GM23338 (cell line): ENCODE measurements around the gene NEK7. TPM values are rescaled to one million over a fixed set of nuclear protein-coding genes. Genes with fewer than 3 reads are reported as not detected.

Experiments used
- ATAC-seq: fragments of 200-7000 bp; cut with Tn5 transposase; 3 replicates; pipeline ENCODE4 v1.9.1; 2020
- DNase-seq: peaks from one replicate; pipeline ENCODE4 v3.0.0-alpha.2; 2015; ENCODE audit warnings: low spot score
- H2AFZ ChIP-seq: fragments of 200-600 bp; sonication (generic); 2 replicates; pipeline ENCODE4 v1.8.0; 2016; ENCODE audit warnings: antibody characterized with exemption, mild to moderate bottlenecking, moderate library complexity
- H3F3A ChIP-seq: fragments of 200-600 bp; sonication (generic); replicated peaks from 2 replicates; pipeline ENCODE4 v1.8.0; 2017; ENCODE audit warnings: antibody characterized with exemption, mixed run types, low read depth
- H3K27ac ChIP-seq: fragments of 200-600 bp; sonication (generic); 2 replicates; pipeline ENCODE4 v1.6.1; 2016; ENCODE audit warnings: low read depth
- H3K27me3 ChIP-seq: fragments of 200-600 bp; sonication (generic); 2 replicates; pipeline ENCODE4 v1.8.0; 2016; ENCODE audit warnings: mild to moderate bottlenecking, mixed run types, moderate library complexity; ENCODE audit not compliant: insufficient read depth
- H3K36me3 ChIP-seq: fragments of 200-600 bp; sonication (generic); 2 replicates; pipeline ENCODE4 v1.8.0; 2016; ENCODE audit warnings: mild to moderate bottlenecking; ENCODE audit not compliant: insufficient read depth
- H3K4me1 ChIP-seq: fragments of 200-600 bp; sonication (generic); 2 replicates; pipeline ENCODE4 v1.8.0; 2016; ENCODE audit warnings: mild to moderate bottlenecking, moderate library complexity; ENCODE audit not compliant: insufficient read depth
- H3K4me2 ChIP-seq: fragments of 200-600 bp; sonication (generic); 2 replicates; pipeline ENCODE4 v1.7.1; 2017; ENCODE audit warnings: mixed run types
- H3K4me3 ChIP-seq: fragments of 200-600 bp; sonication (generic); 2 replicates; pipeline ENCODE4 v1.6.1; 2016; ENCODE audit warnings: mixed run types
- H3K79me2 ChIP-seq: fragments of 200-600 bp; sonication (generic); replicated peaks from 2 replicates; pipeline ENCODE4 v1.8.0; 2017; ENCODE audit warnings: mild to moderate bottlenecking; ENCODE audit not compliant: insufficient read depth
- H3K9me2 ChIP-seq: fragments of 200-600 bp; sonication (generic); 2 replicates; pipeline ENCODE4 v1.8.0; 2017; ENCODE audit not compliant: insufficient read depth
- H4K20me1 ChIP-seq: fragments of 200-600 bp; sonication (generic); replicated peaks from 2 replicates; pipeline ENCODE4 v1.8.0; 2017; ENCODE audit warnings: mild to moderate bottlenecking; ENCODE audit not compliant: insufficient read depth
- H3K27ac Mint-ChIP-seq: 2 replicates; pipeline ENCODE4 v1.8.0; 2020; ENCODE audit warnings: inconsistent platforms, mild to moderate bottlenecking, moderate library complexity, mixed read lengths
- H3K27me3 Mint-ChIP-seq: 3 replicates; pipeline ENCODE4 v1.8.0; 2022; ENCODE audit warnings: low read depth, mild to moderate bottlenecking, moderate library complexity, mixed read lengths, inconsistent platforms; ENCODE audit not compliant: insufficient read depth, poor library complexity
- H3K36me3 Mint-ChIP-seq: 3 replicates; pipeline ENCODE4 v1.8.0; 2021; ENCODE audit warnings: low read depth, mild to moderate bottlenecking, inconsistent platforms, moderate library complexity, mixed read lengths
- H3K4me1 Mint-ChIP-seq: 3 replicates; pipeline ENCODE4 v1.8.0; 2020; ENCODE audit warnings: mild to moderate bottlenecking, inconsistent platforms, mixed read lengths
- H3K4me3 Mint-ChIP-seq: 3 replicates; pipeline ENCODE4 v1.8.0; 2021; ENCODE audit warnings: moderate library complexity, mild to moderate bottlenecking, inconsistent platforms, mixed read lengths
- H3K9me3 Mint-ChIP-seq: 3 replicates; pipeline ENCODE4 v1.8.0; 2020; ENCODE audit warnings: moderate library complexity, mild to moderate bottlenecking, inconsistent platforms, mixed read lengths
- CREB1 ChIP-seq: fragments of 250-450 bp; sonication (Bioruptor Pico); IDR thresholded peaks from 2 replicates; pipeline ENCODE4 v1.5.0; 2020; ENCODE audit warnings: low read depth, mild to moderate bottlenecking, moderate library complexity
- ETS1 ChIP-seq: IDR thresholded peaks from 2 replicates; pipeline ENCODE4 v1.6.1; 2016; ENCODE audit warnings: antibody characterized with exemption
- EZH2 ChIP-seq: fragments of 200-600 bp; sonication (generic); IDR thresholded peaks from one replicate; pipeline ENCODE4 v1.8.0; 2017; ENCODE audit warnings: antibody characterized with exemption, mild to moderate bottlenecking, low read depth; ENCODE audit not compliant: unreplicated experiment
- REST ChIP-seq: IDR thresholded peaks from one replicate; pipeline ENCODE4 v1.6.1; 2018; ENCODE audit warnings: antibody characterized with exemption; ENCODE audit not compliant: unreplicated experiment
- STAT1 ChIP-seq: IDR thresholded peaks from one replicate; pipeline ENCODE4 v1.6.1; 2016; ENCODE audit warnings: antibody characterized with exemption; ENCODE audit not compliant: unreplicated experiment
- ZNF114 ChIP-seq: fragments of 250-450 bp; sonication (Bioruptor Pico); IDR thresholded peaks from 2 replicates; pipeline ENCODE4 v1.5.0; 2020; ENCODE audit warnings: mild to moderate bottlenecking, moderate library complexity
- ZNF331 ChIP-seq: fragments of 250-450 bp; sonication (Bioruptor Pico); IDR thresholded peaks from 2 replicates; pipeline ENCODE4 v1.5.0; 2020; ENCODE audit warnings: low read depth, mild to moderate bottlenecking, moderate library complexity
- ZNF462 ChIP-seq: fragments of 250-450 bp; sonication (Bioruptor Pico); IDR thresholded peaks from 2 replicates; pipeline ENCODE4 v1.5.0; 2020; ENCODE audit warnings: mild to moderate bottlenecking, moderate library complexity
- polyA plus RNA-seq: library from polyadenylated mRNA; unstranded; fragments of >200 nt; fragmentation: Nextera tagmentation; extraction: Ambion mirVana; gene quantifications from 2 replicates; pipeline ENCODE4 v1.2.1, GENCODE V29; 2016
- total RNA-seq: library from RNA; depleted of rRNA; stranded (reverse); fragments of >200 nt; shearing (Covaris generic); gene quantifications from 2 replicates; pipeline ENCODE4 v1.2.3, GENCODE V29; 2014
- TF ChIP-seq, protein P1 (sequence below), 2 experiments: fragments of 200-600 bp in 1 of 2; sonication (generic) in 1 of 2; conservative IDR thresholded peaks; 2 replicates each; pipeline versions ENCODE4 v1.5.1 to v1.6.1; 2016 to 2017; ENCODE audit warnings: antibody characterized with exemption in 2 of 2, low read depth in 2 of 2, mild to moderate bottlenecking in 2 of 2, moderate library complexity in 1 of 2

Gene NEK7
- total and polyA plus RNA-seq, 2 experiments from 2014 or later, result 4.8 to 15.3 TPM

GRCh38 chr1:198316546-198317100, 159.8 kb downstream of the NEK7 start:
- H3K27ac Mint-ChIP-seq, result no peak overlapping the region
- peaks cover 12% of the 10 kb centered on the region; the same call in 2 of the 3 replicates for H3K36me3 Mint-ChIP-seq
- H3K4me3 Mint-ChIP-seq, result no peak overlapping the region
- DNase-seq, result no peak
- Histone ChIP-seq H3F3A (no peaks in the 10 kb centered on the region), H3K36me3 (no peaks in the 10 kb centered on the region), H2AFZ (no peak overlapping the region), H3K4me1 (peaks cover 40% of the 10 kb centered on the region), H3K4me2 (no peak overlapping the region), H4K20me1 (no peaks in the 10 kb centered on the region), H3K27ac (no peak overlapping the region), H3K9me2 (no peaks in the 10 kb centered on the region; the same call in 1 of the 2 replicates), H3K79me2 (no peaks in the 10 kb centered on the region), H3K27me3 (no peaks in the 10 kb centered on the region), H3K4me3 (no peak overlapping the region)
- peaks cover 45% of the 10 kb centered on the region for H3K4me1 Mint-ChIP-seq
- H3K27me3 Mint-ChIP-seq, result peaks cover 11% of the 10 kb centered on the region
- no peak for TF ChIP-seq REST
- TF ChIP-seq ETS1, result no peak
- no peak for TF ChIP-seq ZNF114 (CRISPR knock-in tag)
- TF ChIP-seq EZH2, result no peak
- no peak for TF ChIP-seq ZNF462 (CRISPR knock-in tag)
- TF ChIP-seq ZNF331 (CRISPR knock-in tag), result no peak
- no peak for TF ChIP-seq CREB1 (CRISPR knock-in tag)
- no peak for TF ChIP-seq STAT1
- TF ChIP-seq, protein P1, sequence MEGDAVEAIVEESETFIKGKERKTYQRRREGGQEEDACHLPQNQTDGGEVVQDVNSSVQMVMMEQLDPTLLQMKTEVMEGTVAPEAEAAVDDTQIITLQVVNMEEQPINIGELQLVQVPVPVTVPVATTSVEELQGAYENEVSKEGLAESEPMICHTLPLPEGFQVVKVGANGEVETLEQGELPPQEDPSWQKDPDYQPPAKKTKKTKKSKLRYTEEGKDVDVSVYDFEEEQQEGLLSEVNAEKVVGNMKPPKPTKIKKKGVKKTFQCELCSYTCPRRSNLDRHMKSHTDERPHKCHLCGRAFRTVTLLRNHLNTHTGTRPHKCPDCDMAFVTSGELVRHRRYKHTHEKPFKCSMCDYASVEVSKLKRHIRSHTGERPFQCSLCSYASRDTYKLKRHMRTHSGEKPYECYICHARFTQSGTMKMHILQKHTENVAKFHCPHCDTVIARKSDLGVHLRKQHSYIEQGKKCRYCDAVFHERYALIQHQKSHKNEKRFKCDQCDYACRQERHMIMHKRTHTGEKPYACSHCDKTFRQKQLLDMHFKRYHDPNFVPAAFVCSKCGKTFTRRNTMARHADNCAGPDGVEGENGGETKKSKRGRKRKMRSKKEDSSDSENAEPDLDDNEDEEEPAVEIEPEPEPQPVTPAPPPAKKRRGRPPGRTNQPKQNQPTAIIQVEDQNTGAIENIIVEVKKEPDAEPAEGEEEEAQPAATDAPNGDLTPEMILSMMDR (conservative IDR thresholded peaks at IDR 0.05; ENCODE audit: low read depth in 2 of 2), result no peak
- H3K9me3 Mint-ChIP-seq, result peaks cover 7% of the 10 kb centered on the region; the same call in 2 of the 3 replicates
- no peak for ATAC-seq
